CD14-positive monocyte (primary cell): ENCODE results near the gene KNL1. TPM values are rescaled to one million over a fixed set of nuclear protein-coding genes. Genes with fewer than 3 reads are reported as not detected.
A peak's percentile ranks its signal among the peaks of the same experiment; 100 is the strongest.

Source experiments
- DNase-seq, 3 donors: peaks; one replicate each; pipeline ENCODE4 v3.0.0-alpha.2; 2011 to 2022
- H2AFZ ChIP-seq: 2 replicates; pipeline ENCODE4 v1.6.0; 2012; ENCODE audit warnings: mild to moderate bottlenecking, low read depth, low read length, inconsistent platforms; ENCODE audit not compliant: insufficient read depth, poor library complexity, severe bottlenecking
- H3K27ac ChIP-seq, 2 donors: 1 replicate in 1 of 2; 2 replicates in 1 of 2; pipeline ENCODE4 v1.5.1; 2012 to 2013; ENCODE audit warnings: low read length in 2 of 2, control low read depth in 1 of 2, inconsistent platforms in 1 of 2, low read depth in 1 of 2, mild to moderate bottlenecking in 1 of 2
- H3K27me3 ChIP-seq, 2 donors: one replicate each; pipeline versions ENCODE4 v1.6.0 to v1.6.1; 2011 to 2013; ENCODE audit warnings: low read length in 2 of 2; ENCODE audit not compliant: control insufficient read depth in 2 of 2, insufficient read depth in 2 of 2
- H3K36me3 ChIP-seq, 2 donors: replicated peaks in 1 of 2; 1 replicate in 1 of 2; 2 replicates in 1 of 2; pipeline versions ENCODE4 v1.5.1 to v1.6.1; 2012 to 2013; ENCODE audit warnings: low read length in 2 of 2, control low read depth in 1 of 2, inconsistent platforms in 1 of 2, mild to moderate bottlenecking in 1 of 2; ENCODE audit not compliant: insufficient read depth in 2 of 2, control insufficient read depth in 1 of 2
- H3K4me1 ChIP-seq, 2 donors: 1 replicate in 1 of 2; 2 replicates in 1 of 2; pipeline versions ENCODE4 v1.5.1 to v1.6.1; 2012 to 2013; ENCODE audit warnings: low read length in 2 of 2, control low read depth in 1 of 2, inconsistent platforms in 1 of 2, mild to moderate bottlenecking in 1 of 2, moderate library complexity in 1 of 2; ENCODE audit not compliant: insufficient read depth in 2 of 2, control insufficient read depth in 1 of 2
- H3K4me2 ChIP-seq: replicated peaks from 2 replicates; pipeline ENCODE3; 2012; ENCODE audit warnings: low read length, moderate library complexity, mild to moderate bottlenecking; ENCODE audit not compliant: poor library complexity, severe bottlenecking; ENCODE audit errors: extremely low read depth
- H3K4me3 ChIP-seq, 3 experiments: fragments of 200-600 bp in 1 of 3; sonication (generic) in 1 of 3; replicated peaks in 1 of 3; 1 replicate in 2 of 3; 2 replicates in 1 of 3; pipeline ENCODE4 v1.5.1; 2011 to 2013; ENCODE audit warnings: low read length in 3 of 3, mild to moderate bottlenecking in 3 of 3, control low read depth in 2 of 3, low read depth in 2 of 3, inconsistent platforms in 1 of 3, moderate library complexity in 1 of 3
- H3K79me2 ChIP-seq: 2 replicates; pipeline ENCODE4 v1.6.0; 2012; ENCODE audit warnings: mild to moderate bottlenecking, control low read depth, inconsistent platforms, low read length, moderate library complexity; ENCODE audit not compliant: insufficient read depth
- H3K9ac ChIP-seq: 2 replicates; pipeline ENCODE4 v1.6.0; 2017; ENCODE audit warnings: low read length, mild to moderate bottlenecking; ENCODE audit not compliant: insufficient read depth, poor library complexity, severe bottlenecking
- H3K9me3 ChIP-seq, 2 donors: replicated peaks in 1 of 2; 1 replicate in 1 of 2; 2 replicates in 1 of 2; pipeline versions ENCODE4 v1.5.1 to v1.6.1; 2012 to 2013; ENCODE audit warnings: low read length in 2 of 2, control low read depth in 1 of 2; ENCODE audit not compliant: control insufficient read depth in 1 of 2, insufficient read depth in 1 of 2
- H4K20me1 ChIP-seq: 2 replicates; pipeline ENCODE4 v1.6.0; 2012; ENCODE audit warnings: mild to moderate bottlenecking, low read length, control low read depth, moderate library complexity; ENCODE audit not compliant: insufficient read depth
- H3K27ac Mint-ChIP-seq, 7 donors: one replicate each; pipeline ENCODE4 v1.8.0; 2020; ENCODE audit warnings: mild to moderate bottlenecking in 7 of 7, mixed read lengths in 7 of 7, moderate library complexity in 6 of 7, inconsistent platforms in 2 of 7
- H3K27me3 Mint-ChIP-seq, 3 donors: one replicate each; pipeline ENCODE4 v1.8.0; 2021 to 2022; ENCODE audit warnings: low read depth in 3 of 3, mild to moderate bottlenecking in 3 of 3, mixed read lengths in 3 of 3, moderate library complexity in 3 of 3, inconsistent platforms in 1 of 3
- H3K36me3 Mint-ChIP-seq, 2 donors: one replicate each; pipeline ENCODE4 v1.8.0; 2020; ENCODE audit warnings: mixed read lengths in 2 of 2, inconsistent platforms in 1 of 2, mild to moderate bottlenecking in 1 of 2
- H3K4me1 Mint-ChIP-seq: one replicate; pipeline ENCODE4 v1.8.0; 2020; ENCODE audit warnings: mild to moderate bottlenecking, mixed read lengths
- H3K4me3 Mint-ChIP-seq, 2 donors: one replicate each; pipeline ENCODE4 v1.8.0; 2020; ENCODE audit warnings: mild to moderate bottlenecking in 2 of 2, mixed read lengths in 2 of 2, moderate library complexity in 1 of 2
- H3K9me3 Mint-ChIP-seq, 7 donors: one replicate each; pipeline ENCODE4 v1.8.0; 2020 to 2022; ENCODE audit warnings: mixed read lengths in 7 of 7, mild to moderate bottlenecking in 6 of 7, moderate library complexity in 6 of 7, inconsistent platforms in 2 of 7
- CTCF ChIP-seq: fragments of 200-600 bp; IDR thresholded peaks from one replicate; pipeline ENCODE4 v1.8.0; 2022; ENCODE audit warnings: antibody characterized with exemption, mild to moderate bottlenecking
- WGBS: methylation state at CpG from one replicate; pipeline ENCODE4 v1.1.5; 2013; ENCODE audit warnings: missing lambda C conversion rate; ENCODE audit not compliant: insufficient coverage; 5-methylcytosine and 5-hydroxymethylcytosine counted together
- intact Hi-C, 2 donors: fragments of 100-400 bp; cut with micrococcal nuclease; formaldehyde crosslinking; loops; one replicate each; pipeline versions ENCODE4 v1.15.0 to v1.15.1; 2023
- polyA plus RNA-seq, 3 donors: library from polyadenylated mRNA; depleted of rRNA in 1 of 3; unstranded in 2 of 3; stranded (reverse) in 1 of 3; fragments of 300-500 nt in 2 of 3; fragments of >200 nt in 1 of 3; fragmentation: Illumina TruSeq in 2 of 3; gene quantifications; 1 replicate in 2 of 3; 2 replicates in 1 of 3; pipeline ENCODE4 v1.2.3, GENCODE V29; 2012 to 2021

Gene KNL1
- polyA plus RNA-seq, 3 donors: 0.13 to 0.38 (median 0.16) TPM

GRCh38 chr15:40695469-40695890 lies 101.4 kb downstream of the KNL1 start:
- Mint-ChIP-seq H3K9me3 (no peaks in the 10 kb centered on the region), H3K27me3 (no peaks in the 10 kb centered on the region), H3K27ac (peak overlapping the region in 4 of 7 donors; percentile 33 to 91 (median 84)), H3K36me3 (peaks cover 13 to 20% of the 10 kb centered on the region in 2 donors), H3K4me1 (peaks cover 30% of the 10 kb centered on the region), H3K4me3 (peak overlapping the region; percentile 99 to 100)
- peaks cover 16 to 21% of the 10 kb centered on the region in 2 donors for H3K4me1 ChIP-seq
- no peaks in the 10 kb centered on the region for H4K20me1 ChIP-seq
- peak overlapping the region; percentile 72 for H3K9ac ChIP-seq
- peaks cover 0 to 22% of the 10 kb centered on the region in 2 donors for H3K36me3 ChIP-seq
- peak overlapping the region; percentile 100 for H3K4me2 ChIP-seq
- H3K27ac ChIP-seq: peak overlapping the region in 1 of 2 donors; percentile 84
- intact Hi-C loops: loop anchor here (5.0 to 10.0 kb wide), 7 partner anchors 62 to 199 kb away; partner anchors contain the start of genes C15orf62 (in 1 of the 2), CCDC32 (in 1 of the 2), DNAJC17 (in 1 of the 2) and GCHFR (in 1 of the 2)
- DNase-seq: no peak
- no peak for TF ChIP-seq CTCF
- peaks cover 45% of the 10 kb centered on the region for H3K79me2 ChIP-seq
- 0% methylated on average over 21 of the region's 24 CpGs for WGBS
- H2AFZ ChIP-seq: peak overlapping the region; percentile 96
- H3K4me3 ChIP-seq: peak overlapping the region; percentile 58 to 100 (median 95)
- no peaks in the 10 kb centered on the region for H3K27me3 ChIP-seq
- no peaks in the 10 kb centered on the region for H3K9me3 ChIP-seq

GRCh38 chr15:40696228-40696627 lies 102.2 kb downstream of the KNL1 start:
- Mint-ChIP-seq H3K27ac (no peak overlapping the region), H3K4me1 (peaks cover 30% of the 10 kb centered on the region), H3K27me3 (no peaks in the 10 kb centered on the region), H3K36me3 (peaks cover 13 to 26% of the 10 kb centered on the region in 2 donors), H3K9me3 (no peaks in the 10 kb centered on the region), H3K4me3 (peak overlapping the region; percentile 99 to 100)
- peak overlapping the region; percentile 100 for H3K4me2 ChIP-seq
- H3K4me1 ChIP-seq: peaks cover 16 to 21% of the 10 kb centered on the region in 2 donors
- 76% methylated on average over 9 of the region's 11 CpGs for WGBS
- no peak overlapping the region for H3K27ac ChIP-seq
- H3K9me3 ChIP-seq: no peaks in the 10 kb centered on the region
- no peaks in the 10 kb centered on the region for H3K27me3 ChIP-seq
- H2AFZ ChIP-seq: peak overlapping the region; percentile 96
- no peaks in the 10 kb centered on the region for H4K20me1 ChIP-seq
- peaks cover 3 to 30% of the 10 kb centered on the region in 2 donors for H3K36me3 ChIP-seq
- no peak for TF ChIP-seq CTCF
- intact Hi-C loops: loop anchor here (5.0 to 10.0 kb wide), 7 partner anchors 61 to 199 kb away; partner anchors contain the start of genes C15orf62 (in 1 of the 2), CCDC32 (in 1 of the 2), DNAJC17 (in 1 of the 2) and GCHFR (in 1 of the 2)
- H3K79me2 ChIP-seq: peaks cover 45% of the 10 kb centered on the region
- H3K9ac ChIP-seq: no peak overlapping the region
- H3K4me3 ChIP-seq: peak overlapping the region in 1 of 3 experiments; percentile 100
- DNase-seq: no peak
